ENCODE data around the gene CLK2.
"Not testable (repeated sequence)": the region's sequence is repeated elsewhere in the genome, so short reads cannot be mapped to it uniquely, and the experiment has no call there.

The CLK2 gene

GRCh38 chr1:155295942-155296267 is 22.6 kb upstream of the CLK2 start:
- no peak for DNase-seq

GRCh38 chr1:155295183-155295941 is 22.1 kb upstream of the CLK2 start:
- no peak for DNase-seq

DNA sequence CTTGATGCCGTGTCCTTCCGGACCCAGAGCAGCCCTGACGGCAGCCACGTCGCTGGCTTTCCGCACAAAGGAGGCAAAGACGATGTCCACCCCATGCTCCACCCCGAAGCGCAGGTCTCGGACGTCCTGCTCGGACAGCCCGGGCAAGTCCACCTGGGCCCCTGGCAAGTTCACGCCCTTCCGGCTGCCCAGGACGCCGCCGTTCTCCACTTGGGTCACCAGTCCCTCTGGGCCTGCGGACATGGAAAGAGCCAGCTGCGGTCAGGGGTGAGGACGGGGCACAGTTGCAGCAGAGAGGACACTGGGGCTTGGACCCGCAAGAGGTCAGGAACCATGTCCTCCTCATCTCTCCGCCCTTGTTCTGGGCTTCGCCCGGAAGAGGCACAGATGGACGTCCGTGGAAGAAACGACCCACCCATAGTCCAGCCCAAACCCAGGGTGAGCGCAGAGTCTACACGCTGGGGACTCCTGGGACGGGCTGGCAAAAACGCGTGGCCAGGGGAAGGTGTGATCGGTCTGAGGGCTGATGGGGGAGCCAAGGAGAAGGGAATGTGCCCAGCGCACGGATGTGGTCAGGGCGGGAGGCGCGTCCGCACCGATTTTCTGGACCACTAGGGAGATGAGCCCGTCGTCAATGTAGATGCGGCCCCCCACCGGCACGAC is 21.3 kb upstream of the CLK2 start:
- DNase-seq, result no peak

DNA sequence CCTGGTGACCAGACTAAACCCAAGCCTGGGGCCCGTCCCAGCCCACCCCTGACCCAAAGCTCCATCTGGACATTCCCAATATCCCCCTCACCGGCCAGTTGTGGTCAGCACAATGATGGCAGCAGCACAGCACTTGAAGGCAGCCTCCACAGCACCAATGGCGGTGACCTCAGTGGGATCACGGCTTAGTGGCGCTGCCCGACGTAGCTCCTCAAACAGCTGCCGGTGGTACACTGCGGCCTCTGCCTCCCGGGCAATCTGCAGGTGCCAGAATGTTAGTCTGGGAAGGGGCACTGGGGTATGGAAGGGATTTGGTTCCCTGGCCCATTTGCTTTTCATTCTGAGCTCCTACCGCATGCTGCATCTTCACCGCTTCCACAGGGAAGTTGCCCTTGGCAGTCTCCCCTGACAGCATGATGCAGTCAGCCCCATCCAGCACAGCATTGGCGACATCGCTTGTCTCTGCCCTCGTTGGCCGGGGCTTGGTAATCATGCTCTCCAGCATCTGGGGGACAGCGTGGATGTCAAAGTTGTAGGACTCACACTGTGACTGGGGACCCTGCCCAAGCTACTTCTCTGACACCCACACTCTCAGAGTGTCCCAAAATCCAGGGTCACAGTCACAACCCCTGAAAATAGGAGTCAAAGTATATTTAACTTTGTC is 19.9 kb upstream of the CLK2 start:
- no peak for DNase-seq

DNA sequence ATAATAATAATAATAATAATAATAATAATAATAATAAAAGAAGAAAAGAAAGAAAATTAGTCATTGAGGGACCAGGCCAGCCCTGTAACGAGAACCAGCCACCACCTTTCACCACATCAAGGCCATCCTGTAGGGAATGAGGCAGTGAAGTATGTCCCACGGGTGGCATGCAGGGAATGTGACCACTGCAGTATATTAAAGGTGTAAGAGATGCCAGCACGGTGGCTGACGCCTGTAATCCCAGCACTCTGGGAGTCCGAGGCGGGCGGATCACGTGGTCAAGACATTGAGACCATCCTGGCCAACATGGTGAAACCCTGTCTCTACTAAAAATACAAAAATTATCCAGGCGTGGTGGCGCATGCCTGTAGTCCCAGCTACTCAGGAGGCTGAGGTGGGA is 17.7 kb upstream of the CLK2 start:
- not testable (repeated sequence) for DNase-seq

DNA sequence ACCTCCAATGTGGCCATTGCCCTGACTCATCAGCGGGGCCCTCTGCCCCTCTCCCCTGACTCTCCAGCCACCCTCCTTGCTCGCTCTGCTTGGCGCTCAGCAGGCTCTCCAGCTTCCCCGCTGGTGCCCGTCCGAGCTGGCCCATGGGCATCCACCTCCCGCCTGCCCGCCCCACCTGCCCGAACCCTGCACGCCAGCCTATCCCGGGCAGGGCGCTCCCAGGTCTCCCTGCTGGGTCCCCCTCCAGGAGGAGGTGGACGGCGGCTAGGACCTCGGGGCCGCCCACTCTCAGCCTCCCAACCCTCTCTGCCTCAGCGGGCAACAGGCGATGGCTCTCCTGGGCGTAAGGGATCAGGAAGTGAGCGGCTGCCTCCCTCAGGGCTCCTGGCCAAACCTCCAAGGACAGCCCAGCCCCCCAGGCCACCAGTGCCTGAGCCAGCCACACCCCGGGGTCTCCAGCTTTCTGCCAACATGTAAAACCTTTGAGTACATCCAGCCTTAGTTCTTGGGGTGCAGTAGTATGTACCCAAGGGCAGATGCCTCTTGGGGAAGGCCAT is 14.8 kb upstream of the CLK2 start:
- DNase-seq, result no peak

- no peak for DNase-seq
These were observed 13.2 kb upstream of the CLK2 start for GRCh38 chr1:155286544-155286943.

GRCh38 chr1:155285631-155286044 is 12.3 kb upstream of the CLK2 start:
- no peak for DNase-seq

DNA sequence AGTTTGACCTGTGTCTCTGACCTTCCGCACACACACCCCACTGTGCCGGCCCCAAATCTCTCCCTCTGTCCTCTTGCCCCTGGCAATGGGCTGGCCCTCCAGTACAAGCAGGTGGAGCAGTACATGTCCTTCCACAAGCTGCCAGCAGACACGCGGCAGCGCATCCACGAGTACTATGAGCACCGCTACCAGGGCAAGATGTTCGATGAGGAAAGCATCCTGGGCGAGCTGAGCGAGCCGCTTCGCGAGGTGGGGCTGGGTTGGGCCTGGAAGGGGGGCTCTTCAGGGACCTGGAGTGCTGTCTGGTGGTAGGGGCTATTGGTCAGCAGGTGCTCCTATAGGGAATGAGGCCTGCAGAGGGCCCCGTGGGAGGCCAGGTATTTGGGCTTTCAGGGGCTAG is 11.8 kb upstream of the CLK2 start:
- DNase-seq, result no peak

GRCh38 chr1:155284476-155284875 is 11.2 kb upstream of the CLK2 start:
- DNase-seq, result no peak

- no peak for DNase-seq
These were observed 9.3 kb upstream of the CLK2 start for GRCh38 chr1:155282488-155283091.

DNA sequence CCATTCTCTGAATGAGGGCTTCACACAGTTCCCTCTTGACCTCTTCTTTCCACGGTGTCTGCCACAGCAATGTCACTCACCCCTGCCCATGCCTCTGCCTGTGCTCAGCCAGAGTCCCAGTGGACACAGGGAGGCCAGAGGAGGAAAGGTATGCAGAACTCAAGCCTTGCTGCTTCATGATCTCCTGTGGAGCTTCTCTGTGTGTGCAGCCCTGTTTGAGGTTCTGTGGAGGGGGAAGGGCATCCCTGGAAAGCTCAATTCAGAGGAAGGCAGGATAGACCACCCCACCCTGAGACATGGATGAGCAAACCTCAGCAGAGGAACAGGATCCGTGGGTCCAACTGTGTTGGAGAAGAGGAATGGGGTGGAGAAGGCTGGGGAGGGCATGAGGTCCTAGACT is 6.0 kb upstream of the CLK2 start:
- DNase-seq, result no peak

- no peak for DNase-seq
These were observed 5.4 kb upstream of the CLK2 start for GRCh38 chr1:155278689-155279160.

DNA sequence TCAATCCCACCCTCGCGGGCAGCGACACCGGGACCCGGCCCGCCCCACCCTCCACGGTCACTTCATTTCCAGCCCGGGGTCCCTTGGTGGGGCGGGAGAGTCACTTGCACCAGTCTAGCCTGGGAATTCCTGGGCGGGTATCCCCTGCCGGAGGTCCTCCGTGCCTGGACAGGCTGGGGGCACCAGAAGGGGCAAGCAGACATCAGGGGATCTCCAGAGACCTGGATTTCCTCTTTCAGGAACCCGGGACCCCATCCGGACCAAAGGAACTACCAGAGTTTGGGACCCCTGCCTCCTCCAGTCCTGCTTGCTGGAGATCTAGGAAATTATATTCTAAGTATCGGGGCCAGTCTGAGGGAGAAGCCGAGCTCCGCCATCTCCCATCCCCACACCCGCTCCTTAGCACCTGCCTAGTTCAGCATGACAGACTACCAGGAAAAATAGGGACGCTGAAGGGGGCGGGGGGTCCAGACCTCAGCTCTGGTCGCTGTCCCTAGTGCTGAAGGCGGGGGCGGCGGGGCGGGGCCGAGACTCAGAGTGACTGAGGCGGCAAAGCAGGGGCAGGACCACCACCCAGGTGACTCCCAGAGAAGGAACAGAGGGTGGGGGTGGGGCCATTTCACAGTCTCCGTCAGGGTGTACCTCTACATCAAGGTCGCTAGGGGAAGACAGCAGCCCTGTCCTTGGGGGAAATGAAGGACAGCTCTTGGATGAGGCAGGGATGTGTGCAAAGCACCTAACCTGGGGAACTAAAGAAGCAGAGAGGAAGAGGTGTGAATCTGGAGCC is 4.8 kb upstream of the CLK2 start:
- DNase-seq, result peak; percentile 92

DNA sequence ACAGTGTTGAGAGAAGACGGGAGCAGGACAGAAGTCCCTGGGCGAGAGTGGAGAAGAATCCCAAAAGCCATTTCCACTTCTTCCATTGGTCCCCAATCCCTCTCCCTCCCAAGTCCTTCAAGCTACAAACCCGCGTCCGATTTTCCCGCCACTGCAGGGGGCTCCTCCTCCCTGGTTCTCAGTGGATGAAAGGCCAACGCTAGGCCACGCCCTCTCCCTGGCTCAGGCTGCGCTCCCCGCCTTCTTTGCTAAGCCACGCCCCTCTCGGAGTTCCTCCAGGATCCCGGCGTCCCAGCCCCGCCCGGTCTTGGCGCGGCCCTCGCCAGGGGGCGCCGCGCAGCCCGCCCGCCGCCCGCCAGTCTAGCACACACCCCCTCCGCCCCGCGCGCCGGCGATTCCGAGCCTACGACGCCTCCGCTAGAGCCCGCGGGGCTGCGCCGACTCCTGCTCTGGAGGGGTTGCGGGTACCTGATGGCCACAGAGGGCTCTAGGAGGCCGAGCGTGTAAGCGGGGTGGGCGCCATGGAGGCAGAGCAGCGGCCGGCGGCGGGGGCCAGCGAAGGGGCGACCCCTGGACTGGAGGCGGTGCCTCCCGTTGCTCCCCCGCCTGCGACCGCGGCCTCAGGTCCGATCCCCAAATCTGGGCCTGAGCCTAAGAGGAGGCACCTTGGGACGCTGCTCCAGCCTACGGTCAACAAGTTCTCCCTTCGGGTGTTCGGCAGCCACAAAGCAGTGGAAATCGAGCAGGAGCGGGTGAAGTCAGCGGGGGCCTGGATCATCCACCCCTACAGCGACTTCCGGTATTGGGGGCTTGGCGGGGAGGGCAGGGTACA is 4.0 kb upstream of the CLK2 start, which contains the start of gene HCN3:
Gene HCN3, plus strand, starts transcription at position 394 of the 832 bp plus-strand sequence. Its CDS starts 128 bp downstream, at position 522.
- peak; percentile 98 for DNase-seq

- DNase-seq, result no peak
These were observed 600 bp downstream of the CLK2 start for GRCh38 chr1:155272466-155273342.

- no peak for DNase-seq
These were observed 3.9 kb downstream of the CLK2 start for GRCh38 chr1:155269381-155269780.

DNA sequence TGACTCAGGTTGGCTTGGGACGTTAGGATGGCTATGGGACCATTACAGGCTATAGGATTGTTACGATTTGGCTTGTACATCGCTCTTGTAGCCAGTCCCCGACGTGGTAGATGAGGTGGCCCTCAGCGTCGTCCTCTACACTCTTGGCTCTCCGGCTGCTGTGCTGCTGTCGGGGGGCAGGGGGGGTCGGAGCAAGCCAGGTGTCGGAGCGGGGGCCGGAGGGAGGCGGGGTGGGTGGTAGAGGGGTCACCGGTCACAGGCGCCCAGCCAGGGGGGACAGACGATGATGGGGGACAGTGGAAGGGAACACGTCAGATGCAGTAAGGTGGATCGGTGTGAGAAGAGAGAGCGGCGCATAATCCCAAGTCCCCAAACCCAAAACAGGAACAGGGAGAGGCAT is 4.7 kb downstream of the CLK2 start:
- no peak for DNase-seq

DNA sequence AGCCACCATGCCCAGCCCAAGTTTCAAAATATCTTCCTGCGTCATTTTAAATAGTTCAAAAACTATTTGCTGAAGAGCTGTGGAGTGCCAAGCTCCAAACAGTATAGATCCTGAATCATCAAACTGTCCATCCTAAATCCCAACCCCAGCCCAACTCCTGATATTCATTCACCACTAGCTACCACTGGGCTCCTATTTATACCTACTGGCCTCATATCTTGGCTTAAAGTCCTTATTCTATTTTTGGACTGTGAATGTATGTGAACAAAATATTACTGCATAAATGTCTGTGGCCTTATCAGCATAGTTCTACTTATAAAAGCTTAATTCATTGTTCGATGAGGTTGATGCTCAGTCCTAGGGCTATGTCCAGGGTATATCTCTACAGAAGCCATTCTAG is 5.9 kb downstream of the CLK2 start:
- no peak for DNase-seq

- no peak for DNase-seq
These were observed 6.8 kb downstream of the CLK2 start for GRCh38 chr1:155266553-155266952.

All from activated effector memory CD4-positive, alpha-beta T cell treated with anti-CD3 and anti-CD28 coated beads, Interleukin-2, amount 50 U/mL, for 16 hours (primary cell).